IMR-90 (cell line): ENCODE results near the gene RASSF10.

Experiments used
- BHLHE40 ChIP-seq: fragments of 150-350 bp; IDR thresholded peaks from 2 replicates; pipeline ENCODE4 v1.6.1; 2016; ENCODE audit warnings: mild to moderate bottlenecking, low read depth, low read length
- CEBPB ChIP-seq: IDR thresholded peaks from 2 replicates; pipeline ENCODE4 v1.6.1; 2012; ENCODE audit warnings: low read depth, low read length, improper control_type of control experiment
- CHD1 ChIP-seq: IDR thresholded peaks from 2 replicates; pipeline ENCODE4 v1.6.1; 2012; ENCODE audit warnings: low read depth, low read length, improper control_type of control experiment
- CTCF ChIP-seq: conservative IDR thresholded peaks from 2 replicates; pipeline ENCODE4 v1.5.1; 2012; ENCODE audit warnings: mild to moderate bottlenecking, low read depth, low read length, improper control_type of control experiment
- ELK1 ChIP-seq: fragments of 150-350 bp; IDR thresholded peaks from 2 replicates; pipeline ENCODE4 v1.6.1; 2016; ENCODE audit warnings: low read depth, mild to moderate bottlenecking, low read length, moderate library complexity, borderline replicate concordance
- FOS ChIP-seq: fragments of 150-350 bp; IDR thresholded peaks from 2 replicates; pipeline ENCODE4 v1.6.1; 2016; ENCODE audit warnings: low read depth, low read length
- POLR2A ChIP-seq: IDR thresholded peaks from 2 replicates; pipeline ENCODE4 v1.6.1; 2012; ENCODE audit warnings: mild to moderate bottlenecking, low read depth, low read length
- RAD21 ChIP-seq: IDR thresholded peaks from 2 replicates; pipeline ENCODE4 v1.6.1; 2012; ENCODE audit warnings: low read length, improper control_type of control experiment
- RCOR1 ChIP-seq: IDR thresholded peaks from 2 replicates; pipeline ENCODE4 v1.6.1; 2012; ENCODE audit warnings: mild to moderate bottlenecking, low read length, improper control_type of control experiment; ENCODE audit not compliant: insufficient replicate concordance
- RFX5 ChIP-seq: IDR thresholded peaks from 2 replicates; pipeline ENCODE4 v1.8.0; 2012; ENCODE audit warnings: low read depth, mild to moderate bottlenecking, low read length, moderate library complexity
- SMC3 ChIP-seq: fragments of 150-350 bp; IDR thresholded peaks from 2 replicates; pipeline ENCODE4 v1.6.1; 2016; ENCODE audit warnings: low read depth, mild to moderate bottlenecking, antibody characterized with exemption, low read length, moderate library complexity
- USF2 ChIP-seq: fragments of 150-350 bp; IDR thresholded peaks from 2 replicates; pipeline ENCODE4 v1.6.1; 2017; ENCODE audit warnings: mild to moderate bottlenecking, antibody characterized with exemption, low read length, low read depth

GRCh38 chr11:13038366-13038765, 29.2 kb downstream of the RASSF10 start:
- TF ChIP-seq SMC3 (no peak), POLR2A (no peak), RAD21 (no peak), USF2 (no peak), CTCF (no peak), ELK1 (no peak), FOS (no peak), RCOR1 (no peak), BHLHE40 (no peak), CEBPB (no peak), RFX5 (no peak), CHD1 (no peak)
